ENCODE measurements around the gene SFTPA1. TPM values are rescaled to one million over a fixed set of nuclear protein-coding genes. Genes with fewer than 3 reads are reported as not detected.
"Not testable (repeated sequence)": the region's sequence is repeated elsewhere in the genome, so short reads cannot be mapped to it uniquely, and the experiment has no call there.

The SFTPA1 gene
- total RNA-seq, 1 donor from 2014 or later: not detected

DNA sequence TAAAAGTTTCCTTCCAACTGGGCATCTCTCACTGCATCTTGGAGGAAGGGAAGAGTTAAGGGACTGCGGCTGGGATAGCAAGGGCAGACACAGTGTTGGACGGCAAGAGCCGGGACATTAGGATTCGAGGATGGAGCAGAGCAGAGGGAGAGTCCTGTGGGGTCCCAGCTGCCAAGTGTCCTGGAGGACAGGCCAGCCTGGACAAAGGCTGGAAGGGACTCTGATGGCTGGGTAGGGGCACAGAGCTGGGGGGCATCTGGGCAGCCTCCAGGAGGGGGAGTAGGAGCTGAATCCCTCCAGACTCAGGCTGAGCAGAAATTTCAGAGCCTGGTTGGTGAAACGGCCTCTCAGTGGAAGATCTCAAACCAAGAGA, 19.2 kb downstream of the SFTPA1 start:
- no peak overlapping the region for H3K9ac ChIP-seq (ENCODE audit: low read depth in 1 of 3, low read length in 3 of 3)
- no peaks in the 10 kb centered on the region for H3K4me1 ChIP-seq (ENCODE audit: control insufficient read depth in 3 of 3, insufficient read depth in 3 of 3, low read length in 3 of 3)
- H3K27ac ChIP-seq (ENCODE audit: low read depth, low read length): no peak overlapping the region
- no peak overlapping the region for H3K4me3 ChIP-seq (ENCODE audit: low read length in 3 of 3)
- H3K36me3 ChIP-seq (ENCODE audit: control insufficient read depth in 3 of 3, insufficient read depth in 3 of 3, low read length in 3 of 3): no peaks in the 10 kb centered on the region
- no peaks in the 10 kb centered on the region for H3K27me3 ChIP-seq (ENCODE audit: control insufficient read depth in 3 of 3, insufficient read depth in 3 of 3, low read length in 3 of 3)
- H3K9me3 ChIP-seq (ENCODE audit: control insufficient read depth in 3 of 3, low read length in 3 of 3): no peaks in the 10 kb centered on the region

DNA sequence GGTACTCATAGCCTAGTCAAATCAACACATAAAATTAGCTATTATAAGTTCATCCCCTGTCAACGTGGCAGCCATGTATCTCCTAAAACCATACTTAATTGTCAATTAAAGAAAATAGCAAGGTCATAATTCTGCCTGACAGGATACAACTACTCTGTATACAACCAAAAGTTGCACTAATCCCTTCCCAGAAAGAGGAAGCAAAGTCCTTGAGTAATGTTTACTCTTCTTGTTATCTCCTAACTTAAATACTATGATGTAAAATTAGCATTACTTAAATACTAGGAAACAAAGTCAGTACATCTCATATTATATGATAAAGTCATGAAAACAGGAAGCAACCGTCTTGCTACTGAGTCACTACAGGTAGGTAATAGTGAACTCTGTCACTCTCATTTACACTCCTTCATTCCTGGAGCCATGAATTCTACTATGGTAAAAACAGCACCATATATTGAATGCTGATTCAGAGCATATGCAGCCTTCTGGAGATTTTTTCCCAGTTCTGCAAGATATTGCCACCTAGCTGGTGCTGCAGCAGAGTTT, 26.0 kb downstream of the SFTPA1 start:
- H3K4me3 ChIP-seq (ENCODE audit: low read length in 3 of 3); H3K27ac ChIP-seq (ENCODE audit: low read depth, low read length); H3K36me3 ChIP-seq (ENCODE audit: control insufficient read depth in 3 of 3, insufficient read depth in 3 of 3, low read length in 3 of 3); H3K9me3 ChIP-seq (ENCODE audit: control insufficient read depth in 3 of 3, low read length in 3 of 3); H3K9ac ChIP-seq (ENCODE audit: low read depth in 1 of 3, low read length in 3 of 3); H3K4me1 ChIP-seq (ENCODE audit: control insufficient read depth in 3 of 3, insufficient read depth in 3 of 3, low read length in 3 of 3); H3K27me3 ChIP-seq (ENCODE audit: control insufficient read depth in 3 of 3, insufficient read depth in 3 of 3, low read length in 3 of 3): not testable (repeated sequence)

DNA sequence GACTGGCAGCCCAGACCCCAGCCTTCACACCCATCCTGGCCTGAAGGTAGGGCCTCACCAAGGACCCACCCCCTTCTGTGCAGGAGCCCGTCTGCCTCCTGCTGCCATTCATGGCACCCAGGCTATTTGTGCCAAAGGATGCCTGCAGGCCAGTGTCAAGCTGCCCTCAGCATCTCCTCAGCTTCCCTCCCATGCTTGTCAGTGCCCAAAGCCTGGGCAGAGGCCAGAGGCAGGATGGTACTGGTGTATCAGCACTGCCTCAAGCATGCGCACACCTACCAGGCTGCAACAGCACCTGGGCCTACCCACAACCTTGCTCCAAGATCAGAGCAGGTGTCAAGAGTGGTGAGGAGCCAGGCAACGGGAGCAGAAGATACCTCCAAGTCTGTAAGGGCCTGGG, 27.6 kb downstream of the SFTPA1 start:
- H3K9ac ChIP-seq (ENCODE audit: low read depth in 1 of 3, low read length in 3 of 3): no peak overlapping the region
- H3K4me1 ChIP-seq (ENCODE audit: control insufficient read depth in 3 of 3, insufficient read depth in 3 of 3, low read length in 3 of 3): no peaks in the 10 kb centered on the region
- H3K4me3 ChIP-seq (ENCODE audit: low read length in 3 of 3): no peak overlapping the region
- no peaks in the 10 kb centered on the region for H3K27me3 ChIP-seq (ENCODE audit: control insufficient read depth in 3 of 3, insufficient read depth in 3 of 3, low read length in 3 of 3)
- no peaks in the 10 kb centered on the region for H3K9me3 ChIP-seq (ENCODE audit: control insufficient read depth in 3 of 3, low read length in 3 of 3)
- no peak overlapping the region for H3K27ac ChIP-seq (ENCODE audit: low read depth, low read length)
- no peaks in the 10 kb centered on the region for H3K36me3 ChIP-seq (ENCODE audit: control insufficient read depth in 3 of 3, insufficient read depth in 3 of 3, low read length in 3 of 3)

DNA sequence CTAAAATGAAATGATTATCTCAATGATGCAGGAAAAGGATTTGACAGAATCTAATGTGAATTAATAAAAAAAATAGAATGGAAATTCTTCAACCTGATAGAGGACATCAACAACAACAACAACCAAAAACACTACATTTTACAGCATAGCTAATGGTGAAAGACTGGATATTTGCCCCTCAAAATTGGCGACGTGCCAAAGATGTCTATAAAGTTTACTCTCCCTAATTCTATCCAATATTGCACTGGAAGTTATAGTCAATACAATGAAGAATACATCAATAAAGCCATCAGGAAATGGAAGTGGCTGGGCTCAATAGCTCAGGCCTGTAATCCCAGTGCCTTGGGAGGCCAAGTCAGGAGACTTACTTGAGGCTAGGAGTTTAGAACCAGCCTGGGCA, 42.0 kb downstream of the SFTPA1 start:
- not testable (repeated sequence) for H3K9me3 ChIP-seq (ENCODE audit: control insufficient read depth in 3 of 3, low read length in 3 of 3); H3K4me3 ChIP-seq (ENCODE audit: low read length in 3 of 3); H3K27me3 ChIP-seq (ENCODE audit: control insufficient read depth in 3 of 3, insufficient read depth in 3 of 3, low read length in 3 of 3); H3K27ac ChIP-seq (ENCODE audit: low read depth, low read length); H3K9ac ChIP-seq (ENCODE audit: low read depth in 1 of 3, low read length in 3 of 3); H3K36me3 ChIP-seq (ENCODE audit: control insufficient read depth in 3 of 3, insufficient read depth in 3 of 3, low read length in 3 of 3); H3K4me1 ChIP-seq (ENCODE audit: control insufficient read depth in 3 of 3, insufficient read depth in 3 of 3, low read length in 3 of 3)

DNA sequence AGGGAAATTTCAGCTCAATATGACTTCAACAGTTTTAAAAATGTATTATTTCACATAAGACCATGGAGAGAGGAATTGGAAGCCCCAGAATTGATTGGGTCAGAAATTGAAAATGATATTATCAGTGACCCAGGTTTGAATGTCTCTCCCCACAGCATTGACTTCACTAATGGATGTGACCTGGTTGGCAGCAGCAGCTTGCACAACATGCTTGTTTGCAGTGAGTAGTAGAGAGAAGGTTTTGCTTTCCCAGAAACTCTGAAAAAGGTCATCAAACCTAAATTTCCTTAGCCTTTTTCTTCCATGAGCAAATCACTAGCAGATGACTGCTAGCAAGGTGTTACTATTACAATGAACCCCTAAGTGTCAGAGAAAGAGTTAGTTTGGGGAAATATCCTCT, 52.5 kb downstream of the SFTPA1 start:
- H3K4me3 ChIP-seq (ENCODE audit: low read length in 3 of 3); H3K27me3 ChIP-seq (ENCODE audit: control insufficient read depth in 3 of 3, insufficient read depth in 3 of 3, low read length in 3 of 3); H3K27ac ChIP-seq (ENCODE audit: low read depth, low read length); H3K9me3 ChIP-seq (ENCODE audit: control insufficient read depth in 3 of 3, low read length in 3 of 3); H3K9ac ChIP-seq (ENCODE audit: low read depth in 1 of 3, low read length in 3 of 3); H3K36me3 ChIP-seq (ENCODE audit: control insufficient read depth in 3 of 3, insufficient read depth in 3 of 3, low read length in 3 of 3); H3K4me1 ChIP-seq (ENCODE audit: control insufficient read depth in 3 of 3, insufficient read depth in 3 of 3, low read length in 3 of 3): not testable (repeated sequence)

DNA sequence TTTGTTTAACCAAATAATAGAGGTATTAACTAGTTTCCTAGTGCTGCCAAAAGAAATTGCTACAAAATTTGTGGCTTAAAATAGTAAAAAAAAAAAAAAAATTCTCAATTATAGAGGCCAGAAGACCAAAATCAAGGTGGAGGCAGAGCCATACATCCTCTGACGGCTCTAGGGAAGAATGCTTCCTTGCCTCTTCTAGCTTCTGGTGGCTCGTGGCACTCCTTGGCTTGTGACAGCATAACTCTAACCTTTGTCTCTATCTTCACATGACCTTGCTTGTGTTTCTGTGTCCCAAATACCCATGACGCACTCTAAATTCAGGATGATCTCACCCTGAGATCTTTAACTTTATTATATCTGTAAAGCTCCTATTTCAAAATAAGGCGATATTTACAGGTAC, 53.9 kb downstream of the SFTPA1 start:
- H3K27ac ChIP-seq (ENCODE audit: low read depth, low read length); H3K4me3 ChIP-seq (ENCODE audit: low read length in 3 of 3); H3K27me3 ChIP-seq (ENCODE audit: control insufficient read depth in 3 of 3, insufficient read depth in 3 of 3, low read length in 3 of 3); H3K36me3 ChIP-seq (ENCODE audit: control insufficient read depth in 3 of 3, insufficient read depth in 3 of 3, low read length in 3 of 3); H3K4me1 ChIP-seq (ENCODE audit: control insufficient read depth in 3 of 3, insufficient read depth in 3 of 3, low read length in 3 of 3); H3K9ac ChIP-seq (ENCODE audit: low read depth in 1 of 3, low read length in 3 of 3); H3K9me3 ChIP-seq (ENCODE audit: control insufficient read depth in 3 of 3, low read length in 3 of 3): not testable (repeated sequence)

Other genes starting within 250 kb of the SFTPA1 start
- gene ZCCHC24, start 165.3 kb upstream of the SFTPA1 start, total RNA-seq: 20.9 TPM
- under 0.01 TPM for gene EIF5AL1, start 98.4 kb upstream of the SFTPA1 start, total RNA-seq
- gene SFTPA2, start 50.5 kb upstream of the SFTPA1 start, total RNA-seq: 0.52 TPM
- gene NUTM2B, start 92.3 kb downstream of the SFTPA1 start, total RNA-seq: 1.0 TPM
- gene NUTM2E, start 215.8 kb downstream of the SFTPA1 start, total RNA-seq: not detected